NCI-H187 (cell line): Measurements from ENCODE around the gene DPH7.
"Not testable (repeated sequence)": the region's sequence is repeated elsewhere in the genome, so short reads cannot be mapped to it uniquely, and the experiment has no call there.

Experiments used
- DNase-seq, 2 experiments: peaks; one replicate each; lab custom pipeline; 2025; lab: John Stamatoyannopoulos, UW

The DPH7 gene

DNA sequence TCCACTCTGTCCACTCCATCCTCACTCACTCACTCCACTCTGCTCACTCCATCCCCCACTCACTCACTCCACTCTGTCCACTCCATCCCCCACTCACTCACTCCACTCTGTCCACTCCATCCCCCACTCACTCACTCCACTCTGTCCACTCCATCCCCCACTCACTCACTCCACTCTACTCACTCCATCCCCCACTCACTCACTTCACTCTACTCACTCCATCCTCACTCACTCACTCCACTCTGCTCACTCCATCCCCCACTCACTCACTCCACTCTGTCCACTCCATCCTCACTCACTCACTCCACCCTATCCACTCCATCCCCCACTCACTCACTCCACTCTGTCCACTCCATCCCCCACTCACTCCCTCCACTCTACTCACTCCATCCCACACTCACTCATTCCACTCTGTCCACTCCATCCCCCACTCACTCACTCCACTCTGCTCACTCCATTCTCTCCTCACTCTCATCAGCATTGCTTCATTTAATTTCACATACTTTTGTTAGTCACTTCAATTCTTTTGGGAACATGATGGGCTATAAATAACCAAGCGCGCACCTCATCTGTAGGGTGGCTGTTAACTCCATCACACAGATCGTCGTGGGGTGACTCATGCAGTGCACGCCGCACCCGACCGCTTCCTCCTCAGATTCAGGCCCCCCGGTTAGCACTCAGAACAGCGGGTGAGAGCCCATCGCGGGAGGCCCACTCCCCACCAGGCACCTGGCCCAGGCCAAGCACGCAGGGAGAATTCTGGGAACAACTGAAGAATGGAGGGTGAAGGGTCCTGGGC is 59.9 kb downstream of the DPH7 start:
- not testable (repeated sequence) for DNase-seq

DNA sequence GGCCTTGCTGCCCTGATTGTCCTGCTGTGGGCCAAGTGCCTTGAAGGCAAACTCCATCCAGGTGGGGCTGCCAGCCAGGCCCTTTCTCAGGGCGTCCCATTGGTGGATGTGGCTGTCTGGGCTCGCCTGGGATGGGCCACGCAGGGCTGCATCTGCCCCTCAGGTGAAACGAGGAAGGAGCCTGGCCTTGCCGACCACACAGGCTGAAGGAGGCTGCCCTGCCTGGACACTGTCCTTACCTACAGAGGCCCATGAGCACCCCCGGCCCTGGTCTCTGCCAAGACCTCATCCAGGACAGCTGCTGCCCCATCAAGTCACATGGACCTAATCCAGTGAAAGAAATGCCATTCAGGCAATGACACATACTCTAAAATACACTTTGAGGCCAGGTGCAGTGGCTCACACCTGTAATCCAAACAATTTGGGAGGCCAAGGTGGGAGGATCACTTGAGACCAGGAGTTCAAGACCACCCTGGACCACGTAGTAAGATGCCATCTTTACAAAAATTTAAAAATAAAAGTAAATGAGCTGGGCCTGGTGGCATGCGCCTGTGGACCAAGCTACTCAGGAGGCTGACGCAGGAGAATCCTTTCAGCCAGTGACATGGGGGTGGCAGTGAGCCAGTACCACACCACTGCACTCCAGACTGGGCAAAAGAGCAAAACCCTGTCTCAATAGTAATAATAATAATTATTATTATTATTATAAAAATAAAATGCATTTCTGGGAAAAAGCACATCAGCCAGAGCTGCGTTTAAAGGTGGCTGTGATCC is 62.4 kb downstream of the DPH7 start:
- DNase-seq: no peak

DNA sequence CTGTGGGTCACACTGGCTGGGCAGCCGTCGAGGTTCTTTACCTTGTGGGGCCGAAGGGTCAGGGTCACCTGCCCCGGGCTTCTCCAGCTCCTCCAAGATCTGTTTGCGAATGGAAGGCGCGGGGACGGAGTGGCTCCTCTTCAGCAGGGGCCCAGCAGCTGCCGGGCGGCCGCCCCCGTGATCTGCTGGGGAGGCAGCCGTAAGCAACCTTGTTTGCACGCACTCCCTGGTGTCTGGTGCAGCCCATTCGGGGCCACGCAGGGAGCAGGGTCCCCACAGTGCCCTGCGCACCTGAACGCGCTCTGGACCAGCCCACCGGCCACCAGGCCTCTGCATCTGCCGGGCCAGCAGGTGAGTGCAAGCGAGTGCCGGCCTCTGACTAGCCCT is 63.4 kb downstream of the DPH7 start:
- no peak for DNase-seq

DNA sequence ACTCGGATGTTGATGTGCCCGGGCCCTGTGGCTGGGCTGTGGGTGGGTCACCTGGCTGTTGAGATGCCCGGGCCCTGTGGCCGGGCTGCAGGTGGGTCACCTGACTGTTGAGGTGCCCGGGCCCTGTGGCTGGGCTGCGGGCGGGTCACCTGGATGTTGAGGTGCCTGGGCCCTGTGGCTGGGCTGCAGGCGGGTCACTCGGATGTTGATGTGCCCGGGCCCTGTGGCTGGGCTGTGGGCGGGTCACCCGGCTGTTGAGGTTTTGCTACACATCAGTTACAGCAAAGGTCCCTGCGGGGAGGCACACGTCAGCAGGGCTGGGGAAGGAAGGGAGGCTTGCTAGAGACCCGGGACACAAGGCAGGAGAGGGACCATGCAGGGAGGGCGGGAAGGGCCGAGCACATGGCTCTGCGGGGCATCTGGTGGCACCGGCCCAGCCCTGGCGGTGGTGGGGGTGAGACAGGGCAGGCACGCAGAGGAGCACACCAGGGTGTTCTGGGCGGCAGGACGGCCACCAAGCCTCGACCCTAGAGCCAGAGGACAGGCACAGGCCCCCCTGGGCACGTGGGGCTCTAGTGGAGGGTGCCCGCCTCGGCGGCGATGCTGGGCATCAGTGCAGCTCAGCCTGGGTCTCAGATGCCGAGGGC is 63.9 kb downstream of the DPH7 start:
- no peak for DNase-seq

DNA sequence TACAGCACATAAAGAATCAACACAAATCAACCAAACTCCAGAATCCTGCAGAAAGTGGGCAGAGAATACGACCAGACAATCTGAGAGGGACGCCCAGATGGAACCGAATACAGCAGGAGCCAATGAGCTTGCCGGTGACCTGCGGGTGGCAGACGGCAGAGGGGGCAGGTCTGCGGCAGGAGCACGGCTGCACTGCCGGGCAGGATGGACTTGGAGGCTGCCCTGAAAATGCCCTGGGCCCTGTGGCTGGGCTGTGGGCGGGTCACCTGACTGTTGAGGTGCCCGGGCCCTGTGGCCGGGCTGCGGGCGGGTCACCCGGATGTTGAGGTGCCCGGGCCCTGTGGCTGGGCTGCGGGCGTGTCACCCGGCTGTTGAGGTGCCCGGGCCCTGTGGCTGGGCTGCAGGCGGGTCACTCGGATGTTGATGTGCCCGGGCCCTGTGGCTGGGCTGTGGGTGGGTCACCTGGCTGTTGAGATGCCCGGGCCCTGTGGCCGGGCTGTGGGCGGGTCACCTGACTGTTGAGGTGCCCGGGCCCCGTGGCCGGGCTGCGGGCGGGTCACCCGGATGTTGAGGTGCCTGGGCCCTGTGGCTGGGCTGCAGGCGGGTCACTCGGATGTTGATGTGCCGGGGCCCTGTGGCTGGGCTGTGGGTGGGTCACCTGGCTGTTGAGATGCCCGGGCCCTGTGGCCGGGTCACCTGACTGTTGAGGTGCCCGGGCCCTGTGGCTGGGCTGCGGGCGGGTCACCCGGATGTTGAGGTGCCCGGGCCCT is 64.7 kb downstream of the DPH7 start:
- not testable (repeated sequence) for DNase-seq

DNA sequence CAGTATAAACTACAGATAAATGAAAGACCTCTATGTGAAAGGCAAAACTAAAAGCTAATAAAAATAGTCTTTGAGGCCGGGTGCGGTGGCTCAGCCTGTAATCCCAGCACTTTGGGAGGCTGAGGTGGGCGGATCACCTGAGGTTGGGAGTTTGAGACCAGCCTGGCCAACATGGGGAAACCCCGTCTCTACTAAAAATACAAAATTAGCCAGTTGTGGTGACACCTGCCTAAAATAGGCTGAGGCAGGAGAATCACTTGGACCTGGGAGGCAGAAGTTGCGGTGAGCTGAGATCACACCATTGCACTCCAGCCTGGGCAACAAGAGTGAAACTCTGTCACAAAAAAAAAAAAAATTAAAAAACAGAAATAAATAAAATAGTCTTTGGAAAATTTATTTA is 65.6 kb downstream of the DPH7 start:
- DNase-seq: not testable (repeated sequence)

DNA sequence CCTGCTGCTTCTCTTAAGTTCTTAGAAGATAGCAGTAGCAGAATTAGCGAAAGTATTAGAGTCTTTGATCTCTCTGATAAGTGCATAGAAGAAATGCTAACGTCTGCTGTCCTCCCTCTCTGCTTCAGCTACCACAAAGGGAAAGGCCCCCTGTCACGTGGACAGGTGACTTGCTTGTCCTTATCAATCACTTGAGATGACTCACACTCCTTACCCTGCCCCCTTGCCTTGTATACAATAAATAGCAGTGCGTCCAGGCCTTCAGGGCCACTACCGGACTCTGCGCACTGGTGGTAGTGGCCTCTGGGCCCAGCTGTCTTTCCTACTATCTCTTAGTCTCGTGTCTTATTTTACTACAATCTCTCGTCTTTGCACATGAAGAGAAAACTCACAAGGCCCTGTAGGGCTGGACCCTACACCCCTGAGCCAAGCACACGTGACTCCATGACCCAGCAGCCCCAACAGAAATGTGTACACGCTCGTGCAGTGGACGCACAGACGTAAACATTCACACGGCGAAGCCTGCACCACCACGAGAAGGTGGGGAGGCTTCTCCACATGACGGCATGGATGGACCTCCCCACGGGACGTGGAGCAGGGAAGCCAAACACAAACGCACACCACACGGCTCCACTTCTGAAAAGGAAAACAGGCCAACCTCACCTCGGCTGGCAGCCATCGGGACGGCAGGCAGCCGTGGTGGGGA is 66.8 kb downstream of the DPH7 start:
- no peak for DNase-seq

DNA sequence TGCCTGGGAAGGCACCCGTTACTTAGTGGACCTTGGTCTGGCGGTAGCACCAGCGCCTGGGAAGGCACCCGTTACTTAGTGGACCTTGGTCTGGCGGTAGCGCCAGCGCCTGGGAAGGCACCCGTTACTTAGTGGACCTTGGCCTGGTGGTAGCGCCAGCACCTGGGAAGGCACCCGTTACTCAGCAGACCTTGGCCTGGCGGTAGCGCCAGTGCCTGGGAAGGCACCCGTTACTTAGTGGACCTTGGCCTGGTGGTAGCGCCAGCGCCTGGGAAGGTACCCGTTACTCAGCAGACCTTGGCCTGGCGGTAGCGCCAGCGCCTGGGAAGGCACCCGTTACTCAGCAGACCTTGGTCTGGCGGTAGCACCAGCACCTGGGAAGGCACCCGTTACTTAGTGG is 67.6 kb downstream of the DPH7 start:
- DNase-seq: not testable (repeated sequence)

DNA sequence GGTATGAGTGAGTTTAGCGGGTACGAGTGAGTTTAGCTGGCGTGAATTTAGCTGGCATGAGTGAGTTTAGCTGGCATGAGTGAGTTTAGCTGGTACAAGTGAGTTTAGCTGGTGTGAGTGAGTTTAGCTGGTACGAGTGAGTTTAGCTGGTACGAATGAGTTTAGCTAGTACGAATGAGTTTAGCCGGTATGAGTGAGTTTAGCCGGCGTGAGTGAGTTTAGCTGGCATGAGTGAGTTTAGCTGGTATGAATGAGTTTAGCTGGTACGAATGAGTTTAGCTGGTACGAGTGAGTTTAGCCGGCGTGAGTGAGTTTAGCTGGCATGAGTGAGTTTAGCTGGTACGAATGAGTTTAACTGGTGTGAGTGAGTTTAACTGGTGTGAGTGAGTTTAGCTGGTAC is 69.5 kb downstream of the DPH7 start:
- DNase-seq: no peak

DNA sequence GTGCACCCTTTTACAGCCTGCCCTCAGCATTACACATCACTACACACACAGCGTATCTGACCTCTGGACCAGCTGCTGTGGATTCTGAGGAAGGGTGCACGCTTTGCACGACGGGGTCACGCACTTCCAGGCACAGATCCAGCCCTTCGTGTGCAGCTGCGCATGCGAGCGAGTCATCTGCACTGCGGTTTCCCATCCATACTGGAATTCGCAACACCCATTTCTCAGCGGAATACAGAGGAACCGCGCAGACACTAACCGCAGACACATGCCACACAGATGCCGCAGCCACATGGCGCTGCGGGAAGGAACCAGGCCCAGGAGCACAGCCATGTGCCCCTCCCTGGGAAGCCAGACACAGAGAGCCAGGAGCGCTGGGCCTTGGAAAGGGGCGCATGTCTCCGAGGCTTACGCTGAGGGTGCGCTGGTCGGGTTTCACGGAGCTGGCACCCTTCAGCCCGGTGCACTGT is 72.0 kb downstream of the DPH7 start:
- DNase-seq: no peak

DNA sequence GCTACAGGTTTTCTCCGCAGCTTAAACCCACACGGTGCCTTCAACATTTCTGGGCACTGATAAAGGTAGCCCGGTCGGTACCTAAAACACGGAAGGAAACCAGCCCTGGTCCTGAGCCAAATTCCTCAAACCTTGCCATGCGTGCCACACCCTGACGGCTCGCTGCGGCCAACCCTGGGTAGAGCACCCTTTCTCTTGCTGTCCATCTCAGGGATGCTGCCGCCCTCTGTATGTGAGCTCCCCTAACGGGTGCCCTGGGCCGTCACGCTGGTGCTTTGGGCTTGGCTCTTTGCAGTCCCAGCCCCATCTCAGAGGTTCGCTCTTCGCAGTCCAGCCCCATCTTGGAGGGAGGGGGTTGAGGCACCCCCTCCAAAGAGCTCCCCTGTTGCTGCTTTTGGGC is 72.5 kb downstream of the DPH7 start:
- no peak for DNase-seq

DNA sequence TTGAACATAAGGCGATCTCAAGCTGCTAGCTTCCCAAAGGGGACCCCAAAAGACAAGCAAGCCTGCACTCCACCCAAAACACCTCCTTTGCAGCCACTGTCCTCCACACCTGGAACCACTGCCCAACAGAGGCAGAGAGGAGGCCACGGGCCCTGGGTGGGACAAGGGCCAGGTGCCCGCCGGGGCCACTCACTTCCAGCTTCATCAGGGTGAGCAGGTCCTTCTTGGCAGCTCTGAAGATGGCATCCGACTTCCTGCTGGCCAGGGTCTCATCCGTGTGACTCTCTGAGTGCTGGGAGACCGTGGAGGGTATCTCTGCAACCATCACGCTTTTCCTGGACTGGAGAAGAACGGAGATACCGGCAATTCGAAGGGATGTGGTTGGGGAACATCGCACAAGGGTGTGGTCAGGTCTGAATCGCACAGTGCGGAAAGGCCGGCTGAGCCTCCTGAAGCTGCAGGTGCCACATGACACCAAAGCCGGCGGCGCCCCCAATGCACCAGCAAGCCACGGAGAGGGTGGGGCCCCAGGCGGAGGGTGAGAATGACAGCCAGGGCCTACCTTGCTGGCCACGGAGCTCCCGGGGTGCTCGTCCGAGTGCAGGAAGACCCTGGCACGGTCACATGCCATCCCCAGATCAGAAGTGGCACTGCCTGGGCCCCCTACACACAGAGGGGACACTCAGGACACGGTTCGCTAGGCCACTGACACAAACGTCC is 73.1 kb downstream of the DPH7 start:
- no peak for DNase-seq
